ENCODE measurements around the gene TNRC18. TPM values are rescaled to one million over a fixed set of nuclear protein-coding genes. Genes with fewer than 3 reads are reported as not detected.

TNRC18 gene
- total RNA-seq, 3 donors from 2014 or later (not counting 1 experiment from before 2014, with no cell fraction given): 111 to 127 (median 124) TPM

GRCh38 chr7:5406957-5407945, 16.4 kb downstream of the TNRC18 start:
- Histone ChIP-seq H3K4me1 (ENCODE audit: control insufficient read depth, insufficient read depth, low read length) (no peaks in the 10 kb centered on the region), H3K4me3 (ENCODE audit: low read length) (no peak overlapping the region), H3K36me3 (ENCODE audit: control insufficient read depth, insufficient read depth, low read length) (no peaks in the 10 kb centered on the region), H3K27me3 (ENCODE audit: control insufficient read depth, insufficient read depth, low read length) (no peaks in the 10 kb centered on the region), H3K9me3 (ENCODE audit: control insufficient read depth, insufficient read depth, low read length) (no peaks in the 10 kb centered on the region), H3K27ac (ENCODE audit: low read length) (no peak overlapping the region)
- Mint-ChIP-seq H3K27ac (no peak overlapping the region), H3K4me1 (no peaks in the 10 kb centered on the region), H3K4me3 (no peak overlapping the region), H3K9me3 (no peaks in the 10 kb centered on the region), H3K36me3 (no peaks in the 10 kb centered on the region), H3K27me3 (ENCODE audit: low read depth in 2 of 2) (peaks cover 0 to 18% of the 10 kb centered on the region in 2 donors)
- no peak for DNase-seq
- WGBS (ENCODE audit: insufficient coverage): 93% methylated on average over 23 of the region's 24 CpGs
- TF ChIP-seq CTCF (IDR thresholded peaks at IDR 0.05): no peak
- no peak for ATAC-seq
- intact Hi-C loops (cut with micrococcal nuclease): no loop called here

GRCh38 chr7:5404421-5404826, 19.2 kb downstream of the TNRC18 start:
- DNase-seq (no peak), ATAC-seq (no peak)
- Histone ChIP-seq H3K9me3 (ENCODE audit: control insufficient read depth, insufficient read depth, low read length) (no peaks in the 10 kb centered on the region), H3K4me1 (ENCODE audit: control insufficient read depth, insufficient read depth, low read length) (no peaks in the 10 kb centered on the region), H3K27ac (ENCODE audit: low read length) (no peak overlapping the region), H3K36me3 (ENCODE audit: control insufficient read depth, insufficient read depth, low read length) (no peaks in the 10 kb centered on the region), H3K4me3 (ENCODE audit: low read length) (no peak overlapping the region), H3K27me3 (ENCODE audit: control insufficient read depth, insufficient read depth, low read length) (no peaks in the 10 kb centered on the region)
- Mint-ChIP-seq H3K27me3 (ENCODE audit: low read depth in 2 of 2) (peaks cover 0 to 11% of the 10 kb centered on the region in 2 donors), H3K4me3 (no peak overlapping the region), H3K36me3 (no peaks in the 10 kb centered on the region), H3K4me1 (peaks cover 0 to 5% of the 10 kb centered on the region in 2 donors), H3K27ac (no peak overlapping the region), H3K9me3 (no peaks in the 10 kb centered on the region)
- TF ChIP-seq CTCF (IDR thresholded peaks at IDR 0.05): no peak
- 96% methylated on average over 8 of the region's 8 CpGs for WGBS (ENCODE audit: insufficient coverage)
- intact Hi-C loops (cut with micrococcal nuclease): no loop called here

GRCh38 chr7:5403442-5403841, 20.2 kb downstream of the TNRC18 start:
- H3K27ac Mint-ChIP-seq: no peak overlapping the region

More at GRCh38 chr7:5403442-5403841, 20.2 kb downstream of the TNRC18 start:
- H3K4me1 Mint-ChIP-seq: peaks cover 0 to 5% of the 10 kb centered on the region in 2 donors
- no peak overlapping the region for H3K4me3 ChIP-seq (ENCODE audit: low read length)
- ATAC-seq: no peak
- H3K4me1 ChIP-seq (ENCODE audit: control insufficient read depth, insufficient read depth, low read length): no peaks in the 10 kb centered on the region
- peaks cover 0 to 6% of the 10 kb centered on the region in 2 donors for H3K27me3 Mint-ChIP-seq (ENCODE audit: low read depth in 2 of 2)
- no peak for DNase-seq
- 97% methylated on average over 6 of the region's 6 CpGs for WGBS (ENCODE audit: insufficient coverage)
- intact Hi-C loops (cut with micrococcal nuclease): no loop called here
- H3K27me3 ChIP-seq (ENCODE audit: control insufficient read depth, insufficient read depth, low read length): no peaks in the 10 kb centered on the region
- H3K4me3 Mint-ChIP-seq: no peak overlapping the region
- no peaks in the 10 kb centered on the region for H3K36me3 Mint-ChIP-seq
- no peak overlapping the region for H3K27ac ChIP-seq (ENCODE audit: low read length)
- H3K36me3 ChIP-seq (ENCODE audit: control insufficient read depth, insufficient read depth, low read length): no peaks in the 10 kb centered on the region
- H3K9me3 Mint-ChIP-seq: no peaks in the 10 kb centered on the region
- no peaks in the 10 kb centered on the region for H3K9me3 ChIP-seq (ENCODE audit: control insufficient read depth, insufficient read depth, low read length)
- no peak for TF ChIP-seq CTCF (IDR thresholded peaks at IDR 0.05)

Data from natural killer cell (primary cell).